ENCODE measurements around the gene AIF1. TPM values are rescaled to one million over a fixed set of nuclear protein-coding genes. Genes with fewer than 3 reads are reported as not detected.

The AIF1 gene
- total RNA-seq, 2 donors from 2014 or later: 5.2 to 15.0 TPM

DNA sequence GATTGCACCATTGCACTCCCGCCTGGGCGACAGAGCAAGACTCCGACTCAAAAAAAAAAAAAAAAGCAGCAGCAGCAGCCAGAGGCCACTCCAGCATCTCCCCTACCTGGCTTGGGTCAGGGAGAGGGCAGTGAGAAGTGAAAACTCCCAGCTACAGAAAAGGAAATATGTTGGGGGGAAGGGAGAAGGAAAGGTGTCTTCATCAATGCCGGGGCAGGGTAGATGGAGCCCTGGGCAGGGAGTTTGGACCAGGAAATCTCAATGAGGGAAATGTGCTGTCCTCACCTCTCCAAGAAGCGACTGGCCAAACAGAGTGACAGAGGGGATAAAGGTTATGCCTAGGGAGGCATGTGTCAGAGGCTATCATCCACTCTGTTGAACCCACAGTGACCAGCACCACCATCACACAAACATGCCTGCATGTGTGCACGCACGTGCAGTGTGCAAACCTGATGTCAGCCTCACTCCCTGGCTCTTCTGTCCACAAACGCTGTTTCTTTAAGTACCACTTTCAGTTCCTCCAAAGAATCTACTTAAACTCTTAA lies 887 bp upstream of the AIF1 start:
- intact Hi-C loops (cut with DNase I, micrococcal nuclease): no loop called here
- ATAC-seq: peak; percentile 56
- no peak for DNase-seq

DNA sequence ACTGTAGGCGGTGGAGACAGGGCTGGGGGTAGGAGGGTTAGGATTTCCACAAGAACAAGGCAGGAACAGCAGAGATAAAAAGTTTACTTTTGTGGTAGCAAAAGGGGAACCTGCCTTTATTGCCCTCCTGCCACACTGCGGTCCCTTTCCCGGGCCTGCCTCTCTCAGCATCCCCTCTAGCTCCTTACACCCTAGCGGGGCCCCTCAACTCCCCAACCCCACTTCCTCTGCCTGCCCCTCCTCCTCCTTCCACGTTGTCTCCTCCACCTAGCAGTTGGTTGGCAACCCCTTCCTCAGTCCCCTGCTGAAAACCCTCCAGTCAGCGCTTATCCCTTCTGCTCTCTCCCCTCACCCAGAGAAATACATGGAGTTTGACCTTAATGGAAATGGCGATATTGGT lies 714 bp downstream of the AIF1 start:
- no peak for ATAC-seq
- DNase-seq: no peak
- intact Hi-C loops (cut with DNase I, micrococcal nuclease): no loop called here

GRCh38 chr6:31617010-31617409 lies 2.0 kb downstream of the AIF1 start:
- no peak for DNase-seq

GRCh38 chr6:31619805-31620585 lies 5.0 kb downstream of the AIF1 start:
- DNase-seq (peak; percentile 98 to 99), ATAC-seq (peak; percentile 88)
- intact Hi-C loops (cut with DNase I, micrococcal nuclease): no loop called here

More at GRCh38 chr6:31617010-31617409, 2.0 kb downstream of the AIF1 start:
- no peak for ATAC-seq
- intact Hi-C loops (cut with DNase I, micrococcal nuclease): no loop called here

- intact Hi-C loops (cut with DNase I, micrococcal nuclease): no loop called here
- ATAC-seq: peak; percentile 44
These were observed 5.7 kb downstream of the AIF1 start, which contains the start of gene PRRC2A for GRCh38 chr6:31620586-31621319. Gene PRRC2A, plus strand, starts transcription at chr6:31620715. Its CDS starts 2,075 bp downstream, at chr6:31622790.

GRCh38 chr6:31621320-31621939 lies 6.4 kb downstream of the AIF1 start:
- DNase-seq (no peak), ATAC-seq (no peak)
- intact Hi-C loops (cut with DNase I, micrococcal nuclease): no loop called here

More at GRCh38 chr6:31620586-31621319, 5.7 kb downstream of the AIF1 start, which contains the start of gene PRRC2A:
- DNase-seq: peak; percentile 77 to 96

GRCh38 chr6:31621991-31622390 lies 7.0 kb downstream of the AIF1 start:
- ATAC-seq (no peak), DNase-seq (peak in 1 of 2 donors; percentile 49)
- intact Hi-C loops (cut with DNase I, micrococcal nuclease): no loop called here

DNA sequence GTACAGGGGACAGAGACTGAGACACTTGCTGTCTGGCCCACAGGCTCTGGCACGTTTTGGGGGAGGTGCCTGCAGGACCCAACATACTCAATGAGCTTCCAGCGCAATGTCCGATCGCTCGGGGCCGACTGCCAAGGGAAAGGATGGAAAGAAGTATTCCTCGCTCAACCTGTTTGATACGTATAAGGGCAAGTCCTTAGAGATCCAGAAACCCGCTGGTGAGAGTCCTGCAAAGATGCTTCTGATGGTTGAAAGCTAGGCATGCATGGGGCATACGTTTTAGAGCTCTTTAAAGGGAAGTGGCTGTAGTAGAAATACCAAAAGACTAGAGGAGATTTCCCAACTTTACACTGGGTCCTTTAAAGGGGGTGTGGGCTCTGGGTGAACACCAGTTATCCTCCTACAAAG lies 7.7 kb downstream of the AIF1 start:
- ATAC-seq: no peak
- intact Hi-C loops (cut with DNase I, micrococcal nuclease): no loop called here
- DNase-seq: no peak

- intact Hi-C loops (cut with DNase I, micrococcal nuclease): no loop called here
- no peak for DNase-seq
These were observed 9.0 kb downstream of the AIF1 start for GRCh38 chr6:31624070-31624469.

DNA sequence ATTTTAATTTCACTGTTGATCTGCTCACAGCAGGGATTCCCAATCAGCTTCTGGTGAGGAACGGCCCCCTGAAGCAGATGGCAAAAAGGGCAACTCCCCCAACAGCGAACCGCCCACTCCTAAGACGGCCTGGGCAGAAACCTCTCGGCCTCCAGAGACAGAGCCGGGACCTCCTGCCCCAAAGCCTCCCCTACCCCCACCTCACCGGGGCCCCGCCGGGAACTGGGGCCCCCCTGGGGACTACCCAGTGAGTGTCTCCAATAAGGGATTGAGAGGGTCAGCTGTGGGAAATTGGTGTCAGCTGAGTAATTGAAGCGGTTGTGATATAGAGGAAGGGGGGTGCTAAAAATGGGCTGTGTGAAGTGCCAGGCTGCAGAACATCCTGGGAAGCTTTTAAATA lies 11.9 kb downstream of the AIF1 start:
- ATAC-seq (no peak), DNase-seq (no peak)
- intact Hi-C loops (cut with DNase I, micrococcal nuclease): no loop called here

More at GRCh38 chr6:31624070-31624469, 9.0 kb downstream of the AIF1 start:
- ATAC-seq: no peak

- no peak for ATAC-seq
- DNase-seq: no peak
- intact Hi-C loops (cut with DNase I, micrococcal nuclease): no loop called here
These were observed 12.8 kb downstream of the AIF1 start for GRCh38 chr6:31627690-31628287.

DNA sequence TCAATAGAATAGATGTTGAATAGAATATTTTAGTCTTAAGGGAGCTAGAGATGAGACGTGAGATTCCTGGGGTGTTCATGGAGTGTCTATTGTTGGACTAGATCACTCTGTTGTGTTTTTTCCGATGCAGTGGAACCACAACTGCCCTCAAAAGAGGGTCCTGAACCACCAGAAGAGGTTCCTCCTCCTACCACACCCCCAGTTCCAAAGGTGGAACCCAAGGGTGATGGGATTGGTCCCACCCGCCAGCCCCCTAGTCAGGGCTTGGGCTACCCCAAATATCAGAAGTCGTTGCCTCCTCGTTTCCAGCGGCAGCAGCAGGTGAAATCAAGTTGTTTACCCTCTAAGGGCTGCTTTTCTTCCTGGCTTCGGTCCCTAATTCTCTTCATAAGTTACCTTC lies 14.0 kb downstream of the AIF1 start:
- DNase-seq: no peak
- intact Hi-C loops (cut with DNase I, micrococcal nuclease): no loop called here
- no peak for ATAC-seq

GRCh38 chr6:31630177-31630934 lies 15.3 kb downstream of the AIF1 start:
- DNase-seq (no peak), ATAC-seq (peak; percentile 11)
- intact Hi-C loops (cut with DNase I, micrococcal nuclease): no loop called here

GRCh38 chr6:31631209-31631608 lies 16.2 kb downstream of the AIF1 start:
- DNase-seq: no peak
- intact Hi-C loops (cut with DNase I, micrococcal nuclease): no loop called here
- peak; percentile 11 for ATAC-seq

DNA sequence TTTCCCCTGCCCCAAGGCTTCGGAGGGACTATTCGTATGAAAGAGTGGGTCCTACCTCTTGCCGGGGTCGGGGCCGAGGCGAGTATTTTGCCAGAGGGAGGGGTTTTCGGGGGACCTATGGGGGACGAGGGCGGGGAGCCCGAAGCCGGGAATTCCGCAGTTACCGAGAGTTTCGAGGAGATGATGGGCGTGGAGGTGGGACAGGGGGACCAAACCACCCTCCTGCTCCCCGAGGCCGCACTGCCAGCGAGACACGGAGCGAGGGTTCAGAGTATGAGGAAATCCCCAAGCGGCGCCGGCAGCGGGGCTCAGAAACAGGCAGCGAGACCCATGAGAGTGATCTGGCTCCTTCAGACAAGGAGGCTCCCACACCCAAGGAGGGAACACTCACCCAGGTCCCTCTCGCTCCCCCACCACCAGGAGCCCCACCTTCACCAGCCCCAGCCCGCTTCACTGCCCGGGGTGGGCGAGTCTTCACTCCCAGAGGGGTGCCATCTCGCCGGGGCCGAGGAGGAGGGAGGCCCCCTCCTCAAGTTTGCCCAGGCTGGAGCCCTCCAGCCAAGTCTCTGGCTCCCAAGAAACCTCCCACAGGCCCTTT lies 16.7 kb downstream of the AIF1 start:
- intact Hi-C loops (cut with DNase I, micrococcal nuclease): no loop called here
- ATAC-seq: peak; percentile 11
- no peak for DNase-seq

DNA sequence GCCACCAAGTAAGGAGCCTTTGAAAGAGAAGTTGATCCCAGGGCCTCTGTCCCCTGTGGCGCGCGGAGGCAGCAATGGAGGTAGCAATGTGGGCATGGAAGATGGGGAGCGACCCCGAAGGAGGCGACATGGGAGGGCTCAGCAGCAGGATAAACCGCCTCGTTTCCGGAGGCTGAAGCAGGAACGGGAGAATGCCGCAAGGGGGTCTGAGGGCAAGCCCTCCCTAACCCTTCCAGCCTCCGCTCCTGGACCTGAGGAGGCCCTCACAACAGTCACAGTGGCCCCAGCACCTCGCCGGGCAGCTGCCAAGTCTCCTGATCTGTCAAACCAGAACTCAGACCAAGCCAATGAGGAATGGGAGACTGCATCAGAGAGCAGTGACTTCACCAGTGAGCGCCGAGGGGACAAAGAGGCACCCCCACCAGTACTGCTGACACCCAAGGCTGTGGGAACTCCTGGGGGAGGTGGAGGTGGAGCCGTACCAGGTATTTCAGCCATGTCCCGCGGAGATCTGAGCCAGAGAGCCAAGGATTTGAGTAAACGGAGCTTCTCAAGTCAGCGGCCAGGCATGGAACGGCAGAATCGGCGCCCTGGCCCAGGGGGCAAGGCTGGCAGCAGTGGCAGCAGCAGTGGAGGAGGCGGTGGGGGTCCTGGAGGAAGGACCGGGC lies 17.4 kb downstream of the AIF1 start:
- ATAC-seq (peak; percentile 5), DNase-seq (no peak)
- intact Hi-C loops (cut with DNase I, micrococcal nuclease): no loop called here

DNA sequence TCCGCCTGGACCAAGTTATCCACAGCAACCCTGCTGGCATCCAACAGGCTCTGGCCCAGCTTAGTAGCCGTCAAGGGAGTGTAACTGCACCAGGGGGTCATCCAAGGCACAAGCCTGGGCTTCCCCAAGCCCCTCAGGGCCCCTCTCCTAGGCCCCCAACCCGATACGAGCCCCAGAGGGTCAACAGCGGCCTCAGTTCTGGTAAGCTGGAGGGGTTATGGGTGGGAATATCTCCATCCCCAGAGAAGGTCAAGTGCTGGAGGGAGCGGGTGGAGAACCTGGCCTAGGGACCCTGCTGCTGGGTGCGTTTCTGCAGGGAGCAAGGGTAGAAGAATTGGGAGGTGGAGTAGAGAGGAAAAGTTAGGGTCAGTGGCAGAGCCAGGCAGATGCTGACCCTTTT lies 18.4 kb downstream of the AIF1 start:
- intact Hi-C loops (cut with DNase I, micrococcal nuclease): no loop called here
- no peak for ATAC-seq
- DNase-seq: no peak
